HEK293T (cell line): ENCODE data around the gene CYTH3.

Experiments used
- CTCF ChIA-PET: fragments of 350-600 bp; formaldehyde crosslinking; extraction: SDS; loops from one replicate; lab custom pipeline; 2021; ENCODE audit warnings: antibody characterized with exemption, inconsistent platforms; lab: Yijun Ruan, JAX
- POLR2A ChIA-PET: fragments of 350-600 bp; formaldehyde crosslinking; extraction: SDS; loops from one replicate; lab custom pipeline; 2020; ENCODE audit warnings: antibody characterized with exemption, inconsistent platforms; lab: Yijun Ruan, JAX
- DNase-seq: peaks from one replicate; pipeline ENCODE4 v3.0.0; 2012; ENCODE audit warnings: mixed read lengths; ENCODE audit errors: extremely low spot score
- ARNT ChIP-seq: fragments of 450-650 bp; IDR thresholded peaks from 2 replicates; pipeline ENCODE4 v1.6.1; 2017; ENCODE audit warnings: mild to moderate bottlenecking
- BHLHE40 ChIP-seq: fragments of 450-650 bp; IDR thresholded peaks from 2 replicates; pipeline ENCODE4 v1.6.1; 2016; ENCODE audit warnings: mild to moderate bottlenecking, moderate library complexity, borderline replicate concordance
- CTBP1 ChIP-seq: fragments of 450-650 bp; IDR thresholded peaks from 2 replicates; pipeline ENCODE4 v1.6.1; 2016; ENCODE audit warnings: borderline replicate concordance
- ELF4 ChIP-seq: fragments of 450-650 bp; IDR thresholded peaks from 2 replicates; pipeline ENCODE4 v1.6.1; 2017; ENCODE audit warnings: antibody characterized with exemption
- FOXA1 ChIP-seq: fragments of 450-650 bp; IDR thresholded peaks from 2 replicates; pipeline ENCODE4 v1.6.1; 2016; ENCODE audit warnings: mild to moderate bottlenecking
- FOXK2 ChIP-seq: fragments of 450-650 bp; IDR thresholded peaks from 2 replicates; pipeline ENCODE4 v1.6.1; 2016; ENCODE audit warnings: mild to moderate bottlenecking
- FOXM1 ChIP-seq: fragments of 450-650 bp; IDR thresholded peaks from 2 replicates; pipeline ENCODE4 v1.6.1; 2017; ENCODE audit warnings: mild to moderate bottlenecking, borderline replicate concordance
- HDGF ChIP-seq: fragments of 450-650 bp; IDR thresholded peaks from 2 replicates; pipeline ENCODE4 v1.6.1; 2017; ENCODE audit warnings: antibody characterized with exemption, borderline replicate concordance
- L3MBTL2 ChIP-seq: fragments of 450-650 bp; conservative IDR thresholded peaks from 2 replicates; pipeline ENCODE4 v1.6.1; 2016; ENCODE audit warnings: mild to moderate bottlenecking
- LEF1 ChIP-seq: fragments of 450-650 bp; IDR thresholded peaks from 2 replicates; pipeline ENCODE4 v1.6.1; 2017; ENCODE audit warnings: mild to moderate bottlenecking, borderline replicate concordance
- NFRKB ChIP-seq: fragments of 450-650 bp; IDR thresholded peaks from 2 replicates; pipeline ENCODE4 v1.6.1; 2016; ENCODE audit warnings: mild to moderate bottlenecking, moderate library complexity
- SP1 ChIP-seq: fragments of 450-650 bp; IDR thresholded peaks from 2 replicates; pipeline ENCODE4 v1.6.1; 2017
- SUZ12 ChIP-seq: fragments of 450-650 bp; IDR thresholded peaks from 2 replicates; pipeline ENCODE4 v1.6.1; 2016; ENCODE audit warnings: mild to moderate bottlenecking
- TARDBP ChIP-seq: fragments of 450-650 bp; IDR thresholded peaks from 2 replicates; pipeline ENCODE4 v1.6.1; 2016
- ZNF384 ChIP-seq: fragments of 450-650 bp; IDR thresholded peaks from 2 replicates; pipeline ENCODE4 v1.6.1; 2016
- TF ChIP-seq, protein P1 (sequence below): fragments of 450-650 bp; IDR thresholded peaks from 2 replicates; pipeline ENCODE4 v1.6.1; 2016

Gene CYTH3

DNA sequence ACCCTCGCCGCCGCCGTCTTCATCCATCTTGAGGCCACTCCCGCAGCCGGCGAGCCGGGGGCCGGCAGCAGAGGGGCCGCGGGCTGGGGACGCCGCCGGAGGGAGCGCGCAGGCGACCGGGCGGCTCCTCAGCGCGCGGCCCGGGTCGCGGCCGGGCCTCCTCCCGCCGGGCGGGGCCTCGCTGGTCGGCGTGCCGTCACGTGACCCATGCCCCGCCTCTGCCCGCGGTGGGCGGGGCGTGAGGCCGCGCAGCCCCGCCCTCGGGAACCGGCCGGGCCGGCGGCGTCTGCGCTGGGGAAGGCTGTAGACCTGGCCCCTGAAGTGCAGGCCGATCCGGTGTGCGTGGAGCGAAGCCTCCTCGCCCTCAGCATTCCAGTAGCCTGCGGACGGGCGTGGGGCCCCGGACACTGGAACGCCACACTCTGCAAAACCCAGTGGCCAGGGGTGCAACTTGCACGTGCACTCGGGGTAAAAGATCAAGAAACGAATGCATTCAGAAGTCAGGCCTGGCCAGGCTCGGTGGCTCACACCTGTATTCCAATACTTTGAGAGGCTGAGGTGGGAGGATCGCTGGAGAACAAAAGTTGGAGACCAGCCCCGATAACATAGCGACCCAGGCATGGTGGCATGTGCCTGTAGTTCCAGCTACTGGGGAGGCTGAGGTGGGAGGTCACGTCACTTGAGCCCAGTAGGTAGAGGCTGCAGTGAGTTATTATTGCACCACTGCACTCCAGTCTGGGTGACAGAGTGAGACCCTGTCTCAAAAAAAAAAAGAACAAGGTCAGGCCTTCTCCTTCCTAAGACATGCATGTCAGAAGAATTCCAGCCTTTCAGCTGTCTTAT, at the start of gene CYTH3:
TSS of gene CYTH3 (minus strand) at position 144 of the 843 bp plus-strand sequence. CDS start at position 27, 117 bp downstream.
- TF ChIP-seq SUZ12 (no peak), L3MBTL2 (peak; percentile 75), HDGF (peak; percentile 59; the same call in 1 of the 2 replicates), FOXA1 (no peak), ELF4 (no peak)
- ChIA-PET POLR2A (no interaction called here), CTCF (interaction anchor here (0.6 kb wide), 1 partner anchor 10 kb away, joined by 4 read pairs; no protein-coding TSS in a partner anchor)
- peak; percentile 98 for DNase-seq

DNA sequence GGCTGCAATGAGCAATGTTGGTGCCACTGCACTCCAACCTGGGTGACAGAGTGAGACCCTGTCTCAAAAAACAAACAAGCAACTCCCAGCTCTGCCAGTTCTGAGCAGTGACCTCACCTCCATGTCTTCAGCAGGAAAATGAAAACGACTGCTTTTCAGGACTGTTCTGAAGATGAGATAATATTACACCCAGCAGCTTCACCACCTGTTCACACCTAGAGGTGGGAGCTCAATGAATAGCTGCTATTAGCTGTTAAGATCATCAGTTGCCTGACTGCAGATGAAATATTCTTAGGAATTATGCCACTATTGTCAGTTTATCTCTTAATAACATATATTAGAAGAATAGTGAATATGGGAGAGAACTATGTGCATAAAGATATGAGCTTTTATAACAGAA, 48.4 kb upstream of the CYTH3 start:
- CTCF ChIA-PET = no interaction called here
- TF ChIP-seq, protein P1, sequence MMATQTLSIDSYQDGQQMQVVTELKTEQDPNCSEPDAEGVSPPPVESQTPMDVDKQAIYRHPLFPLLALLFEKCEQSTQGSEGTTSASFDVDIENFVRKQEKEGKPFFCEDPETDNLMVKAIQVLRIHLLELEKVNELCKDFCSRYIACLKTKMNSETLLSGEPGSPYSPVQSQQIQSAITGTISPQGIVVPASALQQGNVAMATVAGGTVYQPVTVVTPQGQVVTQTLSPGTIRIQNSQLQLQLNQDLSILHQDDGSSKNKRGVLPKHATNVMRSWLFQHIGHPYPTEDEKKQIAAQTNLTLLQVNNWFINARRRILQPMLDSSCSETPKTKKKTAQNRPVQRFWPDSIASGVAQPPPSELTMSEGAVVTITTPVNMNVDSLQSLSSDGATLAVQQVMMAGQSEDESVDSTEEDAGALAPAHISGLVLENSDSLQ = no peak
- TF ChIP-seq LEF1 = no peak
- no peak for TF ChIP-seq ELF4
- TF ChIP-seq HDGF = no peak
- no peak for TF ChIP-seq NFRKB
- TF ChIP-seq ZNF384 = no peak
- TF ChIP-seq SP1 = no peak
- no peak for TF ChIP-seq SUZ12
- TF ChIP-seq TARDBP = no peak
- TF ChIP-seq CTBP1 = no peak
- TF ChIP-seq FOXA1 = no peak
- TF ChIP-seq ARNT = no peak
- no peak for TF ChIP-seq BHLHE40
- no peak for TF ChIP-seq FOXK2
- POLR2A ChIA-PET = no interaction called here
- no peak for DNase-seq

- TF ChIP-seq BHLHE40 (no peak), FOXA1 (no peak), FOXM1 (no peak), L3MBTL2 (no peak), ARNT (no peak), TARDBP (no peak), FOXK2 (no peak), CTBP1 (no peak), LEF1 (no peak), HDGF (no peak)
- DNase-seq = no peak
- CTCF ChIA-PET = interaction anchor here (0.5 kb wide), 1 partner anchor 13 kb away, joined by 3 read pairs; no protein-coding TSS in a partner anchor
- POLR2A ChIA-PET = no interaction called here
Measured at GRCh38 chr7:6317797-6318438, 45.5 kb upstream of the CYTH3 start.

- no peak for DNase-seq
- POLR2A ChIA-PET = no interaction called here
- TF ChIP-seq FOXA1 (no peak), HDGF (no peak), CTBP1 (no peak), FOXM1 (no peak), BHLHE40 (no peak), ZNF384 (no peak), ELF4 (no peak), SUZ12 (no peak)
- TF ChIP-seq, protein P1 = no peak
- CTCF ChIA-PET = no interaction called here
Measured at GRCh38 chr7:6316226-6316625, 43.8 kb upstream of the CYTH3 start.

- CTCF ChIA-PET = no interaction called here
- POLR2A ChIA-PET = no interaction called here
- DNase-seq = no peak
- no peak for TF ChIP-seq ELF4
- no peak for TF ChIP-seq BHLHE40
- no peak for TF ChIP-seq NFRKB
Measured at GRCh38 chr7:6315746-6316145, 43.3 kb upstream of the CYTH3 start.

GRCh38 chr7:6310271-6310993, 38.0 kb upstream of the CYTH3 start:
- DNase-seq = no peak
- ChIA-PET POLR2A (no interaction called here), CTCF (no interaction called here)
- TF ChIP-seq LEF1 = no peak
- no peak for TF ChIP-seq HDGF
- TF ChIP-seq SUZ12 = no peak
- TF ChIP-seq, protein P1 = no peak
- no peak for TF ChIP-seq FOXA1
- TF ChIP-seq NFRKB = no peak
- no peak for TF ChIP-seq TARDBP
- no peak for TF ChIP-seq SP1
